ENCODE results near the gene USP50. TPM values are rescaled to one million over a fixed set of nuclear protein-coding genes. Genes with fewer than 3 reads are reported as not detected.

Gene USP50
- total RNA-seq, 1 donor from 2014 or later, result 0.40 TPM

- no peak overlapping the region for H3K27ac Mint-ChIP-seq (ENCODE audit: unreplicated experiment)
- H3K27me3 Mint-ChIP-seq (ENCODE audit: low read depth), result no peaks in the 10 kb centered on the region
- peaks cover 10% of the 10 kb centered on the region for H3K36me3 Mint-ChIP-seq (ENCODE audit: low read depth)
- no peak for DNase-seq (ENCODE audit: low read depth, low spot score)
- H3K4me3 Mint-ChIP-seq, result no peak overlapping the region
- H3K4me1 Mint-ChIP-seq, result no peaks in the 10 kb centered on the region
- no peak for TF ChIP-seq CTCF (conservative IDR thresholded peaks at IDR 0.05)
- H3K9me3 Mint-ChIP-seq, result peaks cover 3% of the 10 kb centered on the region
Measured at GRCh38 chr15:50549326-50549725, 2.9 kb upstream of the USP50 start.

GRCh38 chr15:50544368-50544767 is 2.1 kb downstream of the USP50 start:
- Mint-ChIP-seq H3K27me3 (ENCODE audit: low read depth) (no peaks in the 10 kb centered on the region), H3K4me3 (no peak overlapping the region), H3K4me1 (no peaks in the 10 kb centered on the region), H3K36me3 (ENCODE audit: low read depth) (no peaks in the 10 kb centered on the region), H3K27ac (ENCODE audit: unreplicated experiment) (no peak overlapping the region), H3K9me3 (no peaks in the 10 kb centered on the region)
- no peak for TF ChIP-seq CTCF (conservative IDR thresholded peaks at IDR 0.05)
- no peak for DNase-seq (ENCODE audit: low read depth, low spot score)

GRCh38 chr15:50543556-50543955 is 2.9 kb downstream of the USP50 start:
- Mint-ChIP-seq H3K4me1 (no peaks in the 10 kb centered on the region), H3K9me3 (no peaks in the 10 kb centered on the region), H3K4me3 (no peak overlapping the region), H3K27ac (ENCODE audit: unreplicated experiment) (no peak overlapping the region), H3K36me3 (ENCODE audit: low read depth) (no peaks in the 10 kb centered on the region), H3K27me3 (ENCODE audit: low read depth) (no peaks in the 10 kb centered on the region)
- DNase-seq (ENCODE audit: low read depth, low spot score), result no peak
- no peak for TF ChIP-seq CTCF (conservative IDR thresholded peaks at IDR 0.05)

GRCh38 chr15:50542887-50543210 is 3.6 kb downstream of the USP50 start:
- no peak for DNase-seq (ENCODE audit: low read depth, low spot score)
- Mint-ChIP-seq H3K27me3 (ENCODE audit: low read depth) (no peaks in the 10 kb centered on the region), H3K9me3 (no peaks in the 10 kb centered on the region), H3K36me3 (ENCODE audit: low read depth) (no peaks in the 10 kb centered on the region), H3K27ac (ENCODE audit: unreplicated experiment) (no peak overlapping the region), H3K4me3 (no peak overlapping the region), H3K4me1 (no peaks in the 10 kb centered on the region)
- TF ChIP-seq CTCF (conservative IDR thresholded peaks at IDR 0.05), result no peak

- H3K27me3 Mint-ChIP-seq (ENCODE audit: low read depth), result no peaks in the 10 kb centered on the region
- no peak overlapping the region for H3K27ac Mint-ChIP-seq (ENCODE audit: unreplicated experiment)
- no peaks in the 10 kb centered on the region for H3K36me3 Mint-ChIP-seq (ENCODE audit: low read depth)
- no peak for TF ChIP-seq CTCF (conservative IDR thresholded peaks at IDR 0.05)
- peaks cover 5% of the 10 kb centered on the region for H3K9me3 Mint-ChIP-seq
- no peak overlapping the region for H3K4me3 Mint-ChIP-seq
- H3K4me1 Mint-ChIP-seq, result no peaks in the 10 kb centered on the region
- DNase-seq (ENCODE audit: low read depth, low spot score), result no peak
Measured at GRCh38 chr15:50531766-50532165, 14.7 kb downstream of the USP50 start.

- DNase-seq (ENCODE audit: low read depth, low spot score), result no peak
- Mint-ChIP-seq H3K36me3 (ENCODE audit: low read depth) (no peaks in the 10 kb centered on the region), H3K27ac (ENCODE audit: unreplicated experiment) (peak overlapping the region; percentile 82), H3K4me1 (no peaks in the 10 kb centered on the region), H3K27me3 (ENCODE audit: low read depth) (no peaks in the 10 kb centered on the region), H3K4me3 (no peak overlapping the region), H3K9me3 (peaks cover 5% of the 10 kb centered on the region)
- no peak for TF ChIP-seq CTCF (conservative IDR thresholded peaks at IDR 0.05)
Measured at GRCh38 chr15:50531163-50531562, 15.3 kb downstream of the USP50 start.

Measured in neural crest cell (in vitro differentiated cells).